Measurements from ENCODE around the gene ARL9.

The ARL9 gene

DNA sequence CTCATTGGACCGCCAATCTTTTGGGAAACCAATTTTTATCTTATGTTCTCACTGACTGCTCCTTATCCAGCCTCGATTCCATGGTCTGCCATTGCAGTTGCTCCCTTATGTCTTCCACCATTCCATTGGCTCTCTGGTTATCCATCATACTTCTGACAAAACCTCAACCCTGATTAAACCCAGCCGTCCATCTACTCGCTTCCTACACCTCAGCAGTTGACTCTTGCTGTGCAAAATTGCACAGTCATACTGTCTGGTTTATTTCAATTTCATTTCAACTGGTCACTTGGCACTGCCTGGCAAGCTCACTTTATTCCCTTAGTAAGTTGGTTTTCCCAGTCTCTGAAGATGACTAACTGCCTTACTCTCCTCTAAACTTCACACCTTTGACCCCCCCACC, 26.2 kb downstream of the ARL9 start:
- no peak for DNase-seq

DNA sequence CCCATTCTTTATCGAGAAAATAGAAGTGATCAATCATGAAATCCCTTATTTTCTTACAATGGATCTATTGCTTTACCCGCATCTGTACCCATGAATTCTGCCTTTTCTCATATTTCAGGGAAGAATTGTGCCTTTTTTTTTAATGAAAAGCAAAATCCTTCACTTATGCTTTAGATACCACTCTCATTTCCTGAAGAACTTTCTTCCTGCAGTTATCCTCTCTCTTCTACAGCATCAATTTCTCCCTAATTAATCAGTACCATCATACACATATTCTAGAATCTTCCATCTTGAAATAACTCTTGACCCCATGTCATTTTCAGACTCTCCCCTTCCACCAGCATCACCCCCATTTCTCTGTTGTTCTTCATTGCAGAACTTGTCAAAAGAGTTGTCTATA, 26.6 kb downstream of the ARL9 start:
- DNase-seq, result no peak

DNA sequence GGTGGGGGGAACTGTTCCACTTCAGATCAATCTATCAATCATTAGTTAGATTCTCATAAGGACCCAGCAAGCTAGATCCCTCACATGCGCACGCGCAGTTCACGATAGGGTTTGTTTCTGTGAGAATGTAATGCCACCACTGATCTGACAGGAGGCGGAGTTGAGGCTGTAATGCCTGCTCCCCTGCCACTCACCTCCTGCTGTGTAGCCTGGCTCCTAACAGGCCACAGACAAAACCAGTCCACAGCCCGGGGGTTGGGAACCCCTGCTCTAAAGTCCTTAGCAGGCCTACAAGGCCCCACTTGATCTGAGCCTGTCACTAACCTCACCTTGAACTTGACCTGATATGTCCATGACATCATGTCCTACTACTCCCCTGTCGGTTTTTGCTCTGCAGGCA, 30.3 kb downstream of the ARL9 start:
- no peak for DNase-seq

DNA sequence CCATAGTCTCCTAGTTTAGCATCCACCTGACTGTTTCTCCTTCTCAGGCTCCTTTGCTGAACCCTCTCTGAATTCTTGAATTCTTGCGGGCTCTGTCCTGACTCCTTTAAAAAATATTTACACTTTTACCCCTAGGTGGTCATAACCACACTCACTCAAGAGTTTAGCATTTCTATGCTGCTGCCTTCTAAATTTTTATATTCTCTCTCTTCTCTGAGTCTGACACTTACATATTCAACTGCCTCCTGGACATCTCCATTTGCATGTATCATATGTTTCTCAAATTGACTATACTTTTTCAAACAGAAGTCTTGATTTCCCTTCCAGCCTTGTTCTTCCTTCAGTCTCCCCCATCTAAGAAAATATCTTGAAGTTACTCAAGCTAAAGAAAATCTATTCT, 31.6 kb downstream of the ARL9 start:
- no peak for DNase-seq

DNA sequence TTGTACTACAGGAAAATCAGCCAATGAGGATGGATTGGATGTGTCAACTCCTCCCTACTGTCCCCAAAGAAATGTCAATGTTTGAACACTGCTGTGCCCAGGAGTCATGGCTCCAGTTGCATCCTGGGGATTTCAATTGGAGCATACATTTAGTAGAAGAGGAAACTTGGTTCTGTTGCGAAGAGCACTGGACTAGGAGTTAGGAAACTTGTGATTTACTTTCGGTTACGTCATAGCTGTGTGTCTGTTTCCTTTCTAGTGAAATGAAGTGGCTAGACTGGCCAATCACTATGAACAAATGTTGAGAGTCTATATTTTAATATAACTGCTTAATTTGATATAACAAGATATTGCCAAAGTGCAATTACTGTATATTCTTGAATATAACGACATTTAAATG, 35.2 kb downstream of the ARL9 start:
- DNase-seq, result no peak

DNA sequence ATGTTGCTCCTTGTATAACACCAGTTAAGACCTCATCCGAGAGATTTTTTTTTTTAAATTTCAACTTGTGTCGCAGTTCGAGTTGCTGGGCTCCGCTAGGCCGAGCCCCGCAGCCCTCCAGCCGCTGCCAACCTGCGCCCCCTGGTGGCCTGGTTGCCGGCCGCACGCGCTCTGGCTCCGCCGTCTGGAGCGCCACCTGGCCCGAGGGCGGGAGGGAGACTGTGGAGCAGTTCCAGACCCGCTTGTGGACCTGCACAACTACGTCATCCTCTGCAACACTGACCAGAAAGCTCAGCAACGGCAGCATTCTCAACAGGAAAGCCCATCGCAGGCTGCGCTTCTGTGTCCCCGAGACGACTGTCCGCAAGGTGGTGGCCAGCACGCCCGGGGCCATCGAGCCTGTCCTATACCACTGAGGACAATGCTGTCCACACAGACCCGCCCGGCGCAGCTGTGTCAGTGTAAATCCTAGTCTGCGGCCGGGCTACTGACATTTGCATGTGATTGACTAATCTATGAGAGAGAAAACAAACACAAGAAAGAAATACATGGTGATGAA, 39.1 kb downstream of the ARL9 start:
- peak; percentile 5 to 90 (median 78) for DNase-seq

DNA sequence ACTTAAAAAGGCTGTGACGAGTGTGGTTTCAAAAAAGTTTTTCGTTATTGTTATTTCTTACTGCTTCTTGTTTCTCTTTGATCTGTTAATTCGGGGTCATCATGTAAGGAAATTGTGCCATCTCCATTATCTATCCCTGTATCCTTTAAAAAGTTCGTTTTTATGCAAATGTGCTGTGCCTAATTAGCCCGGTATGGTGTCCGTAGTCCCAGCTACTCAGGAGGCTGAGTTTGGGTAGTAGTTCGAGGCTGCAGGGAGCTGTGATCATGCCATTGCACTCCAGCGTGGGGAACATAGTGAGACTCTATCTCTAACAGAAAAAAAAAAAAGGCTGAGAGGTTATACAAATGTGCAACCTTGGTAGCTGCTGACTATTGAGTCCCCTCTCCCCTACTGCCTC, 45.1 kb downstream of the ARL9 start:
- no peak for DNase-seq

DNA sequence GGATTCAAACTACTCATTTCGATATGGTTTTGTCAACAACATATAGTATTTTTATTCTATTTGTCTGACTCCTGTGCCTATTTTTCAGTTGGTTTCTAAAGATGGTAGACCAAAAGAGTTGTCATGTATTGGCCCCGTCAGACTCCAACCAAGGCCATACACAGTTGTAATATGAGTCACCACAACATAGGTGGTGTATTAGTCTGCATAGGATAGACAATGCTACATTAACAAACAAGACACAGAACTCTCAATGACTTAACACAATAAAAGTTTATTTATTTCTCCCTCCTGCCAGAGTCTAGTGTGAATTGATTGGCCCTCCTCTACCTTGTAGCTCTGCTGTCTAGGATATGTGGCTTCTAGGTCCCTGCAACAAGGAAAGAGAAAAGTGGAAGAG, 45.9 kb downstream of the ARL9 start:
- no peak for DNase-seq

DNA sequence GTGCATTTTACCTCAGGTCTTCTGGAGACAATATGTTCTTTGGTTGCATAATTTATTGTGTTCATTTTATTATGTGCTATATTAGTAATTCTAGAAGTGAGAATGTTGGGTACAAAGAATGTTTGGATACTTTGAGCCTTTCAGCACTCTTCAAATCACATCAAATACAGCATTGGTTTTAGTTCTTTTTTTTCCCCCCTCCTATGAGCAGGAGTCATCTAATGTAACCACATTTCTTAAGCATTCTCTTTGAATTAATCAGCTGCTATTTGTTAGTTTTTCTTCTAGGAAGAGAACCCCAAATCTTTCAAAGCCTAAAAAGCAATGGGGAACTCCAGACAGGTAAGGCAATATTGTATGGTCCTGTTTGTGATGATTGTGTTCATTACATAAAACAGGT, 46.7 kb downstream of the ARL9 start:
- no peak for DNase-seq

DNA sequence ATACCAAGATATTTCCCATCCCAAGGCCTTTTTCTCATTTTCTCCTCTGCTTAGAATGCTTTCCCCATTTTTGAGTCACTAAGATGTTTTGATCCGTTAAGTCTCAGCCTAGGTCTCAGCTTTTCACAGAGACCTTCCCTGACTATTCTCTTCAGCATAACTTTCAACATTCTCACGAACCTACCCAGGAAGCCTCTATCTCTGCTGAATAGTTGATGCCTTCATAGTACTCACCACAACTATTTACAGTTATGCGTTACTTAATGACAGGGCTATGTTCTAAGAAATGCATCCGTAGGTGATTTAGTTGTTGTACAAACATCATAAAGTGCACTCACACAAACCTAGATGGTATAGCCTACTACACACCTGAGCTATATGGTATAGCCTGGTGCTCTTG, 64.5 kb downstream of the ARL9 start:
- no peak for DNase-seq

Data from C1 segment of cervical spinal cord (tissue), 14 donors.